GM12872 (cell line): Measurements from ENCODE around the gene RYR2.

Experiments
- CTCF ChIP-seq: IDR thresholded peaks from 3 replicates; pipeline ENCODE4 v1.5.1; 2011; ENCODE audit warnings: low read depth, mild to moderate bottlenecking, low read length, moderate library complexity; ENCODE audit not compliant: insufficient read depth

Gene RYR2

GRCh38 chr1:237528545-237528944 is 486.6 kb downstream of the RYR2 start:
- no peak for TF ChIP-seq CTCF

DNA sequence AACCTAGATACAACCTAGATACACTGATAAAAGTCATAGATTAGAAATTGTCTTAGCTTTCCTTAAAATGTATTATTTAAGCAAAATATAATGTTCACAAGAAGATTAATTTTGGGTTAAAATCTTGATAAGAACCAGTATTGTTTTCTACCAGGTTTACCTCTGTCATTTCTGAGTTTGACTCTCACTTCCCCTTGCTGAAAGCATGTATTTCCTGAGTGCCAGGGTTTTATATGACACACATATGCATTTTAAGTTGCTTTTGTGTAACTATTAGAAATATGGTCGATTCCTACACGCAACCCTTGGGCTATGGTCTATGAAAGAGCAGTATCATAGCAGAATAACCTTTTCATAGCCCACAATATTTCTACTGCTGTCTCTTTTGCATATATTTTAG is 497.1 kb downstream of the RYR2 start:
- no peak for TF ChIP-seq CTCF

GRCh38 chr1:237542525-237543418 is 500.8 kb downstream of the RYR2 start:
- no peak for TF ChIP-seq CTCF

DNA sequence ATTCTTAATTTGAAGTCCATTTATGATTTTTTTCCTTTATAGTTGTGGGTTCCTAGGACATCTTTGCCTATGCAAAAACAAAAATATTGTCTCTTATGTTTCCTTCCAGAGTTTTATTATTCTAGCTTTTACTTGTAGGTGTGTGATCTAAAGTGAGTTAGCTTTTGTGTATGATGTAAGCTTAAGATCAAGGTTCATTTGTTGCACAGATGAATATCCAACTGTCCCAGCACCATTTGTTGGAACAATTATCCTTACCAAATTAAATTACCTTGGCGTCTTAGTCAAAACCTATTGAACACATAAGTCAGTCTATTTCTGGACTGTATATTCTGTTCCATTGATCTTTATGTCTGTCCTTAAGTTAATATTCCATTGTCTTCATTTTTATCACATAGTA is 511.1 kb downstream of the RYR2 start:
- TF ChIP-seq CTCF, result no peak

DNA sequence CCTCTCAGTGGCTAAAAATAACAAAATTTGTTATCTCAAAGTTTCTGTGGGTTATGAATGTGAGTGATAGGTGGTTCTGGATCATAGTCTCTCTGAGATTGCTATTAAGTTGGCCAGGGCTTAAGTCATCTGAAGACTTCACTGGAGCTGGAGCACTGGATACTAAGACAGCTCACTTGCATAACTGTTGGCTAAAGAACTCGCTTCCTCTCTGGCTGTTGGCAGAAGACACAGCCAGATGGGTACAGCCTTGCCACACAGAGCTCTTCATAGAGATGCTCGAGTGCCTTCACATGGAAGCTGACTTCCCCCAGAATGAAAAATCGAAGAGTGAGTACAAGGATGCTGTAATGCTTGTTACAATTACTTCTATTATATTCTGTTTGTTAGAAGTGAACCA is 514.9 kb downstream of the RYR2 start:
- no peak for TF ChIP-seq CTCF

DNA sequence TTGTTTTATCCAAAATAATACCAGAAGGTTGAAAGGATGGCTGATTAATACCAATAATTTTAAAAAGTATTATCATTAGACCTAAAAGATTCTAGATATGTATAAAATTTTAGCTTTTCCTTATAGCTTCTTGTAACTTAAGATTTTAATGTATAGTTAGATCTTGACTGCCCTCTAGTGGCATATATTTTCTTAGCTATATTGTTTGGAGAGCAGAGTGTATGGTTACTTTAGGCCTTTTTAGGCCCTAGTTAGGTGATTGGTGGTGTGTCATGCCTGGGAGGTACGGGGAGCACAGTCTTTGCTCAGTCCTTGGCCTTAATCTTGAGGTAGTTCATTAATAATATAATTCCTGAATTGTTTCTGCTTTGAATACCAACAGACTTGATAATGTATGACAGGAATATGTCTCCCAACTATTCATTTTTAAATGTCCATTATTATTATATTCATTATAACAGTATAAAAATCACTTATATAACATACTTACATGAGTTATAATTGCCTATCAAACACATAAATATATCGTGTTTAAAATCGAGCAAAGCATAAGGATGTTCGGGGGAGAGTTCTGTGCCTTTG is 520.3 kb downstream of the RYR2 start:
- TF ChIP-seq CTCF, result peak; percentile 51; the same call in 2 of the 3 replicates

DNA sequence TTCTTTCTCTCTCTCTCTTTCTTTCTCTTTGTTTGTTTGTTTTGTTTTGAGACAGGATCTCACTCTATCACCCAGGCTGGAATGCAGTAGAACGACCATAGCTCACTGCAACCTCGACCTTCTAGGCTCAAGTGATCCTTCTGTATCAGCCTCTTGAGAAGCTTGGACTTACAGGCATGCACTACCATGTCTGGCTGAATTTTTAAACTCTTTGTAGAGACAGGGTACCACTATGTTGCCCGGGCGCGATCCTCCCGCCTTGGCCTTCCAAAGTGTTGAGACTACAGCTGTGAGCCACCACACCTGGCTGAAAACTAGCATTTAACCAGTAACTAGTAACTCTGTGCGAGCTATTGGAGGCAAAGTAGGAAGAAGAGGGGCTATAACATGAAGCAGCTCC is 523.3 kb downstream of the RYR2 start:
- TF ChIP-seq CTCF, result no peak
